MCF 10A (cell line): ENCODE data around the gene RIPOR1. TPM values are rescaled to one million over a fixed set of nuclear protein-coding genes. Genes with fewer than 3 reads are reported as not detected.
A peak's percentile ranks its signal among the peaks of the same experiment; 100 is the strongest.

Experiments used
- BruUV-seq: library from RNA; stranded (reverse); fragments of 400-500 nt; replicated peaks from 2 replicates; lab custom pipeline; 2021; lab: Mats Ljungman, UMichigan
- CTCF ChIA-PET: fragments of 300-600 bp; sonication (Branson Sonifier 250); formaldehyde crosslinking; extraction: SDS; loops from one replicate; lab custom pipeline; 2021; ENCODE audit warnings: antibody characterized with exemption, inconsistent platforms; lab: Yijun Ruan, JAX
- POLR2A ChIA-PET: fragments of 300-600, 350-650 bp; sonication (Branson Sonifier 250); formaldehyde crosslinking; extraction: SDS; loops from one replicate; lab custom pipeline; 2020; ENCODE audit warnings: antibody characterized with exemption, inconsistent platforms; lab: Yijun Ruan, JAX
- DNase-seq: peaks from one replicate; pipeline ENCODE4 v3.0.0-alpha.2; 2018; ENCODE audit not compliant: unreplicated experiment
- H3K27ac Mint-ChIP-seq: one replicate; pipeline ENCODE4 v1.8.0; 2022; ENCODE audit warnings: mild to moderate bottlenecking, low read depth, mixed read lengths; ENCODE audit not compliant: unreplicated experiment
- H3K27me3 Mint-ChIP-seq: one replicate; pipeline ENCODE4 v1.8.0; 2022; ENCODE audit warnings: mixed read lengths; ENCODE audit not compliant: insufficient read depth, unreplicated experiment
- H3K36me3 Mint-ChIP-seq: one replicate; pipeline ENCODE4 v1.8.0; 2022; ENCODE audit warnings: mild to moderate bottlenecking, moderate library complexity, mixed read lengths; ENCODE audit not compliant: insufficient read depth, unreplicated experiment
- H3K4me1 Mint-ChIP-seq: one replicate; pipeline ENCODE4 v1.8.0; 2022; ENCODE audit warnings: mixed read lengths; ENCODE audit not compliant: insufficient read depth, unreplicated experiment
- H3K4me3 Mint-ChIP-seq: one replicate; pipeline ENCODE4 v1.8.0; 2022; ENCODE audit warnings: mild to moderate bottlenecking, moderate library complexity, mixed read lengths; ENCODE audit not compliant: unreplicated experiment
- H3K9me3 Mint-ChIP-seq: one replicate; pipeline ENCODE4 v1.8.0; 2022; ENCODE audit warnings: mixed read lengths; ENCODE audit not compliant: unreplicated experiment
- intact Hi-C: fragments of 100-400 bp; cut with micrococcal nuclease; formaldehyde crosslinking; loops from 2 replicates; pipeline ENCODE4 v1.14.1; 2022
- total RNA-seq: library from RNA; stranded (reverse); gene quantifications from 2 replicates; pipeline ENCODE4 v1.2.3, GENCODE V29; 2022
- TF ChIP-seq, protein P1 (sequence below): fragments of 200-600 bp; IDR thresholded peaks from one replicate; pipeline ENCODE4 v1.8.0; 2022; ENCODE audit warnings: antibody characterized with exemption, mild to moderate bottlenecking; ENCODE audit not compliant: unreplicated experiment

RIPOR1 gene
- total RNA-seq, 1 experiment from 2014 or later: 43.2 TPM

- Mint-ChIP-seq H3K9me3 (no peaks in the 10 kb centered on the region), H3K27ac (peak overlapping the region; percentile 86), H3K36me3 (peaks cover 6% of the 10 kb centered on the region), H3K4me1 (peaks cover 38% of the 10 kb centered on the region), H3K27me3 (no peaks in the 10 kb centered on the region), H3K4me3 (no peak overlapping the region)
- BruUV-seq: no TSS peak
- intact Hi-C loops: loop anchor here (1.0 kb wide), 2 partner anchors 15 to 26 kb away; partner anchors contain the start of gene CTCF
- ChIA-PET CTCF (interaction anchor here (0.5 to 6.1 kb wide), 48 partner anchors 10 to 828 kb away, joined by 3 to 60 read pairs (median 4); partner anchors contain the start of genes ATP6V0D1, C16orf86, CARMIL2 and CTCF), POLR2A (interaction anchor here (0.6 to 2.1 kb wide), 15 partner anchors 9 to 369 kb away, joined by 3 to 14 read pairs (median 4); partner anchors contain the start of genes ACD, CTCF and GFOD2)
- peak; percentile 75 for DNase-seq
- TF ChIP-seq, protein P1, sequence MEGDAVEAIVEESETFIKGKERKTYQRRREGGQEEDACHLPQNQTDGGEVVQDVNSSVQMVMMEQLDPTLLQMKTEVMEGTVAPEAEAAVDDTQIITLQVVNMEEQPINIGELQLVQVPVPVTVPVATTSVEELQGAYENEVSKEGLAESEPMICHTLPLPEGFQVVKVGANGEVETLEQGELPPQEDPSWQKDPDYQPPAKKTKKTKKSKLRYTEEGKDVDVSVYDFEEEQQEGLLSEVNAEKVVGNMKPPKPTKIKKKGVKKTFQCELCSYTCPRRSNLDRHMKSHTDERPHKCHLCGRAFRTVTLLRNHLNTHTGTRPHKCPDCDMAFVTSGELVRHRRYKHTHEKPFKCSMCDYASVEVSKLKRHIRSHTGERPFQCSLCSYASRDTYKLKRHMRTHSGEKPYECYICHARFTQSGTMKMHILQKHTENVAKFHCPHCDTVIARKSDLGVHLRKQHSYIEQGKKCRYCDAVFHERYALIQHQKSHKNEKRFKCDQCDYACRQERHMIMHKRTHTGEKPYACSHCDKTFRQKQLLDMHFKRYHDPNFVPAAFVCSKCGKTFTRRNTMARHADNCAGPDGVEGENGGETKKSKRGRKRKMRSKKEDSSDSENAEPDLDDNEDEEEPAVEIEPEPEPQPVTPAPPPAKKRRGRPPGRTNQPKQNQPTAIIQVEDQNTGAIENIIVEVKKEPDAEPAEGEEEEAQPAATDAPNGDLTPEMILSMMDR: peak; percentile 89
Observed at GRCh38 chr16:67546761-67547422, 18.3 kb downstream of the RIPOR1 start.

DNA sequence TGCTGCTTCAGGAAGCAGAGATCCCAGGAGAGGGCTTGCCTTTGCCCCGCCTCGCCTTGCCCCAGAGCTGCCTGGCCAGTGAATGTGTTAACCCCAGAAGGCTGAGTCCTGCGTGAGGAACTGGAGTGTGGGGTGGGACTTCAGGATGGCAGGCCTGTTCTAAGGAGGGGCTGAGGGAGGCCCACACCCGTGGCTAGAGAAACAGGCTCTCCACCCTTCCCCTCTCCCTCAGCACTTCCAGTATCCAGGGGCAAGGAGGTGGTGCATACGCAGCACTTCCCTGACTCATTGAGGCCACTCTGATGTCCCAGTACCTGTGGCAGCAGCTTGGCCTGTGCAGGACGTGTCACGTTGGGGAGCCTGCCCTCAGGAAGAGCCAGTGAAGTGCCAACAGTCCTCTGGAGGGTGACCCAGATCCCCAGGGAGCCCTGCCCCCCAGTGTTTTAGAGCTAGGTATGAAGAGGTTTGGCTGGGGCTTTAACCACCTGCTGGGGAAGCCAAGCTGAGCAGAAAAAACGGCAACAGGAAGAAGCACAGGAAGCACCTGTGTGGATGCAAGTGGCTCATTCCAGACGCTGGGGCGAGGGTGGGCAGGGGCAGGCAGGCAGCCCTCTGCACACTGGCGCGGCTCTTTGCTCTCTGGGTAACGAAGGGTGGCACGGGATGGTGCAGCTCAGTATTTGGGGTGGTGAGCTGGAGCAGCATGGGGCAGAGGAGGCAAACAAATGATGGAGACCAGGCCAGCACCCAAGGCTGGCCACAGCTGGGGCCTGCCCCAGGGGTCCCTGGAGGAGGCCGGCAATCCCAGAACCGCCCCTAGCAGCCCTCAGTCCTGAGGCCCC is 19.0 kb downstream of the RIPOR1 start:
- TF ChIP-seq, protein P1: no peak
- no peaks in the 10 kb centered on the region for H3K9me3 Mint-ChIP-seq
- intact Hi-C loops: loop anchor here (1.0 kb wide), 2 partner anchors 15 to 26 kb away; partner anchors contain the start of gene CTCF
- no peaks in the 10 kb centered on the region for H3K27me3 Mint-ChIP-seq
- ChIA-PET CTCF (interaction anchor here (0.5 to 6.1 kb wide), 40 partner anchors 10 to 559 kb away, joined by 3 to 60 read pairs (median 4); partner anchors contain the start of genes ATP6V0D1, C16orf86, CARMIL2 and CTCF), POLR2A (interaction anchor here (0.7 to 2.1 kb wide), 12 partner anchors 9 to 369 kb away, joined by 3 to 14 read pairs (median 4); partner anchors contain the start of genes CTCF and GFOD2)
- DNase-seq: no peak
- H3K4me1 Mint-ChIP-seq: peaks cover 33% of the 10 kb centered on the region
- BruUV-seq: no TSS peak
- H3K27ac Mint-ChIP-seq: peak overlapping the region; percentile 86
- H3K4me3 Mint-ChIP-seq: no peak overlapping the region
- H3K36me3 Mint-ChIP-seq: peaks cover 6% of the 10 kb centered on the region

DNA sequence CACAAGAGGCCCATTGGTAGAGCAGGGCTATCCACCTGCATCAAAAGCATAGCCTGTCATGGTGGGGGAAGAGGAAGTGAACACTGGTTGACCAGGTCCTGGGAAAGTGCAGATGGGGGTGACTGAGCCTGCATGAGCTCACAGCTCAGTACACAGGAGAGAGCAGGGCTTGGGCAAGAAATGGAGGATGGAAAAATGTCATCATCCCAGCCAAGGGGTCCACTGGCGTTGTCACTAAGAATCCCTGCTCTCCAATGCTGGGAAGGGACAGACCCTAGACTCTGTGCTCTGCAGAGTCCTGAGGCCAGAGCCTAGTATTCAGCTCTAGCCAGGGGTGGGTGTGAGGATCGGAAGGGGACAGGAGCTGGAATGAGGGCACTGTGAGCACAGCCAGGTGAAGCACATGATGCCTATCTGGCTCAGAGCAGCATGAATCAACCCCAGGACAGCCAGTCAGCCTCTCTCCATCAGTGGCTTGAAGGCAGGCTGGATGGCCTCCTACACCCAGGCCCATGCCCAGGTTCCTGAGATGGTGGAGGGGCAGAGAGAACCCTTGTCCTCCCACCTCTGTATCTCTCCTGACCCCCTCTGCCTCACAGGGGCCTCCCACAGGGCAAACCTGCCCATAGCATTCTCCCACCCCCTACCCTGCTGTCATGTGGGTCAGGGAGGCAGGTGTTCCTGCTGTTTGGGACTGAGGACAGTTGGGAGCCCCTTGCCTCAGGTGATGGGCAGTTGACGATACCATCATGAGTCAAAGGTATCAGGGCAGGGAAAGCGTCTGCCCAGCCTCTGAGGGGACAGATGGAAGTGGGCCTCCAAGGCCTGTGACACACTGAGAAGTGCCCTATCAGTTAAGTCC is 19.9 kb downstream of the RIPOR1 start:
- DNase-seq: no peak
- POLR2A ChIA-PET: interaction anchor here (2.0 to 2.1 kb wide), 2 partner anchors 8 to 13 kb away, joined by 8 to 14 read pairs; partner anchors contain the start of gene CTCF
- H3K36me3 Mint-ChIP-seq: peaks cover 6% of the 10 kb centered on the region
- H3K4me1 Mint-ChIP-seq: peaks cover 33% of the 10 kb centered on the region
- TF ChIP-seq, protein P1: no peak
- intact Hi-C loops: no loop called here
- H3K27ac Mint-ChIP-seq: peak overlapping the region; percentile 86
- H3K27me3 Mint-ChIP-seq: no peaks in the 10 kb centered on the region
- no TSS peak for BruUV-seq
- H3K4me3 Mint-ChIP-seq: no peak overlapping the region
- CTCF ChIA-PET: interaction anchor here (0.6 to 6.1 kb wide), 14 partner anchors 9 to 387 kb away, joined by 3 to 60 read pairs (median 6); partner anchors contain the start of genes C16orf86, CTCF, ENKD1 and RIPOR1
- no peaks in the 10 kb centered on the region for H3K9me3 Mint-ChIP-seq
